CD4-positive, alpha-beta memory T cell (primary cell): ENCODE measurements around the gene INO80. TPM values are rescaled to one million over a fixed set of nuclear protein-coding genes. Genes with fewer than 3 reads are reported as not detected.
A peak's percentile ranks its signal among the peaks of the same experiment; 100 is the strongest.

ENCODE experiments used
- CTCF ChIA-PET: fragments of 350-600 bp; sonication (Branson Sonifier 250); formaldehyde crosslinking; loops from one replicate; lab custom pipeline; 2021; ENCODE audit warnings: inconsistent platforms; ENCODE audit not compliant: partially characterized antibody; lab: Charles Lee
- POLR2A ChIA-PET: fragments of 350-600 bp; sonication (Branson Sonifier 250); formaldehyde crosslinking; loops from one replicate; lab custom pipeline; 2021; ENCODE audit not compliant: partially characterized antibody; lab: Charles Lee
- DNase-seq, 5 donors: peaks; one replicate each; pipeline versions ENCODE4 v3.0.0 to v3.0.0-alpha.2; 2020 to 2022; ENCODE audit warnings: mixed read lengths in 1 of 5
- H3K27ac ChIP-seq: one replicate; pipeline ENCODE4 v1.7.0; 2013; ENCODE audit warnings: low read depth, low read length
- H3K27me3 ChIP-seq: 2 replicates; pipeline ENCODE4 v1.7.0; 2013; ENCODE audit warnings: mild to moderate bottlenecking, low read length, moderate library complexity; ENCODE audit not compliant: insufficient read depth
- H3K36me3 ChIP-seq: 2 replicates; pipeline ENCODE4 v1.7.0; 2013; ENCODE audit warnings: mild to moderate bottlenecking, low read length, moderate library complexity; ENCODE audit not compliant: insufficient read depth
- H3K4me1 ChIP-seq: 2 replicates; pipeline ENCODE4 v1.7.0; 2013; ENCODE audit warnings: mild to moderate bottlenecking, low read length, moderate library complexity; ENCODE audit not compliant: insufficient read depth
- H3K4me3 ChIP-seq, 2 donors: one replicate each; pipeline ENCODE4 v1.7.0; 2013; ENCODE audit warnings: low read length in 2 of 2, mild to moderate bottlenecking in 1 of 2
- H3K9me3 ChIP-seq, 2 donors: one replicate each; pipeline ENCODE4 v1.7.0; 2013; ENCODE audit warnings: low read length in 2 of 2, control low read depth in 1 of 2; ENCODE audit not compliant: control insufficient read depth in 1 of 2
- H3K27ac Mint-ChIP-seq, 7 donors: one replicate each; pipeline ENCODE4 v1.8.0; 2020 to 2021; ENCODE audit warnings: mixed read lengths in 7 of 7, mild to moderate bottlenecking in 6 of 7, inconsistent platforms in 3 of 7, moderate library complexity in 3 of 7
- H3K27me3 Mint-ChIP-seq, 2 donors: one replicate each; pipeline ENCODE4 v1.8.0; 2020 to 2021; ENCODE audit warnings: mixed read lengths in 2 of 2
- H3K36me3 Mint-ChIP-seq, 2 donors: one replicate each; pipeline ENCODE4 v1.8.0; 2020 to 2021; ENCODE audit warnings: mixed read lengths in 2 of 2, inconsistent platforms in 1 of 2, mild to moderate bottlenecking in 1 of 2
- H3K4me1 Mint-ChIP-seq, 4 donors: one replicate each; pipeline ENCODE4 v1.8.0; 2020 to 2021; ENCODE audit warnings: mixed read lengths in 4 of 4, mild to moderate bottlenecking in 1 of 4
- H3K4me3 Mint-ChIP-seq, 8 donors: one replicate each; pipeline ENCODE4 v1.8.0; 2020 to 2021; ENCODE audit warnings: mixed read lengths in 8 of 8, mild to moderate bottlenecking in 7 of 8, moderate library complexity in 6 of 8, inconsistent platforms in 3 of 8
- H3K9me3 Mint-ChIP-seq, 8 donors: one replicate each; pipeline ENCODE4 v1.8.0; 2020 to 2021; ENCODE audit warnings: mixed read lengths in 8 of 8, mild to moderate bottlenecking in 5 of 8, inconsistent platforms in 3 of 8, moderate library complexity in 1 of 8
- intact Hi-C: fragments of 100-400 bp; cut with micrococcal nuclease; formaldehyde crosslinking; loops from one replicate; pipeline ENCODE4 v1.15.1; 2023
- polyA plus RNA-seq, 2 donors: library from polyadenylated mRNA; unstranded; fragments of 300-500 nt; fragmentation: Illumina TruSeq; gene quantifications; one replicate each; pipeline ENCODE4 v1.2.3, GENCODE V29; 2021
- total RNA-seq, 2 experiments: library from RNA; stranded (reverse); gene quantifications; one replicate each; pipeline ENCODE4 v1.2.3, GENCODE V29; 2021

Gene INO80
- total and polyA plus RNA-seq, 4 experiments from 2014 or later = 1.5 to 34.4 (median 18.2) TPM

DNA sequence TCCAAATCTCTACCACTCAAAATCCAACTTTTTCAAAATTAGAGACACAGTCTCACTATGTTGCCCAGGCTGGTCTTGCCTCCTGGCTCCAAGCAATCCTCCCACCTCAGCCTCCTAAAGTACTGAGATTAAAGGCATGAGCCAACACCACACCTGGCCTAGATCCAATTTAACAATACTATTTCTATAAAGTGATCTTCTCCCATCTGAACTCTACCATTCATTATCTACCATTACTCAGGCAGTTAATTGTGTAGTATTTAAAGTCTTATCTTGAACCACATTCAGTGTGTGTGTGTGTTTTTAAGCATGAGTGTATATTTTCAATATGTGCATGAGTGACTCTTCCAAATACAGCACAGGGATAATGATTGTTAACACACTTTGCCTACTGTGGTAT, 77.0 kb downstream of the INO80 start:
- DNase-seq = no peak
- CTCF ChIA-PET = no interaction called here

DNA sequence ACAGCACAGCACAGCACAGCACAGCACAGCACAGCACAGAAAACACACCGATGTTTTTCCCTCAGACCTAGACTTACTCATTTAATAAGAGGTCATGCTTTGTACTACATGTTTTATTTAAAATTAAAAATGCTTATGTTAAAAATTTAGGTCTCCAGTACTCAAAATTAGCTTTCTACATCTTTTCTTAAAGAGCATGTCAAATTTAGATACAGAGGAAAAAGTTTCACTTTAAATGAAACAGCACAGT, 84.1 kb downstream of the INO80 start:
- H3K27me3 ChIP-seq = no peaks in the 10 kb centered on the region
- H3K36me3 ChIP-seq = no peaks in the 10 kb centered on the region
- no peaks in the 10 kb centered on the region for H3K9me3 ChIP-seq
- peaks cover 18 to 44% of the 10 kb centered on the region in 2 donors for H3K36me3 Mint-ChIP-seq
- DNase-seq = no peak
- CTCF ChIA-PET = no interaction called here
- no peaks in the 10 kb centered on the region for H3K4me1 ChIP-seq
- H3K27ac ChIP-seq = no peak overlapping the region
- intact Hi-C loops = no loop called here
- H3K27ac Mint-ChIP-seq = peak overlapping the region in 3 of 7 donors; percentile 47 to 81 (median 70)
- no peaks in the 10 kb centered on the region for H3K27me3 Mint-ChIP-seq
- H3K9me3 Mint-ChIP-seq = no peaks in the 10 kb centered on the region
- H3K4me3 Mint-ChIP-seq = no peak overlapping the region
- POLR2A ChIA-PET = no interaction called here
- H3K4me1 Mint-ChIP-seq = peaks cover 7 to 20% (median 9%) of the 10 kb centered on the region in 4 donors
- H3K4me3 ChIP-seq = no peak overlapping the region

More for the DNA sequence above, 77.0 kb downstream of the INO80 start:
- peaks cover 28 to 46% of the 10 kb centered on the region in 2 donors for H3K36me3 Mint-ChIP-seq
- no peak overlapping the region for H3K27ac Mint-ChIP-seq
- peaks cover 3 to 12% (median 11%) of the 10 kb centered on the region in 4 donors for H3K4me1 Mint-ChIP-seq
- intact Hi-C loops = no loop called here
- H3K27me3 ChIP-seq = no peaks in the 10 kb centered on the region
- H3K9me3 Mint-ChIP-seq = no peaks in the 10 kb centered on the region
- H3K4me3 Mint-ChIP-seq = no peak overlapping the region
- H3K27ac ChIP-seq = no peak overlapping the region
- POLR2A ChIA-PET = interaction anchor here (0.6 kb wide), 1 partner anchor 91 kb away, joined by 3 read pairs; no protein-coding TSS in a partner anchor
- no peaks in the 10 kb centered on the region for H3K9me3 ChIP-seq
- no peaks in the 10 kb centered on the region for H3K4me1 ChIP-seq
- H3K27me3 Mint-ChIP-seq = no peaks in the 10 kb centered on the region
- peaks cover 14% of the 10 kb centered on the region for H3K36me3 ChIP-seq
- no peak overlapping the region for H3K4me3 ChIP-seq

DNA sequence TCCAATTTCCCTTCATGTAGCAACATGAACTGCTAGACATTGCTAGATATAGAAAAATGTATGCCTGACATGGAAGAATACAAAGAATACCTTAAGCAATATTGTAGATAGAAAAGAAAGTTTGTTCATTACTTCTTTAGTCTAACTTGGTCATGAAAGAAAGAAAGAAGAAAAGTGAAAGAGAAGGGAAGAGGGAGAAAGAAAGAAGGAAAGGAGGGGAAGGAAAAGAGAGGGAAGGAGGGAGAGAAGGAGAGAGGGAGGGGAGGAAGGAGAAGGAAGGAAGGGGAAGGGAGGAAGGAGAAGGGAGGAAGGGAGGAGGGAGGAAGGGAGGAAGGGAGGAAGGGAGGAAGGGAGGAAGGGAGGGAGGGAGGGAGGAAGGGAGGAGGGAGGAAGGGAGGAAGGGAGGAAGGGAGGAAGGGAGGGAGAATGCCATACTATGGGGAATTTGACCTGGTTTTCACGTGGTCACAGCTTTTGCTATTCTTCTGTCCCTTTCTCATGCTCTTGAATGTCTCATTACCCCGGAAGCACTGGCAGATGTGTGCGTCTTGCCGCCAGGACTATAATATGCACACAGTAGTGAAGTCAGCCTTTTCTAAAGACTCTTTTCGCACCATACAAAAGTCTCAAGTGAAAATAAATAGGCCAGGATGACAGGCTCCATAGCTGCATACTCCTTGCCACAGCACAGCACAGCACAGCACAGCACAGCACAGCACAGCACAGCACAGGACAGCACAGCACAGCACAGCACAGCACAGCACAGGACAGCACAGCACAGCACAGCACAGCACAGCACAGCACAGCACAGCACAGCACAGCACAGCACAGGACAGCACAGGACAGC, 84.6 kb downstream of the INO80 start:
- intact Hi-C loops = no loop called here
- Histone ChIP-seq H3K9me3 (no peaks in the 10 kb centered on the region), H3K4me3 (no peak overlapping the region), H3K36me3 (no peaks in the 10 kb centered on the region), H3K4me1 (no peaks in the 10 kb centered on the region), H3K27ac (no peak overlapping the region), H3K27me3 (no peaks in the 10 kb centered on the region)
- peak overlapping the region in 4 of 7 donors; percentile 39 to 78 (median 57) for H3K27ac Mint-ChIP-seq
- H3K9me3 Mint-ChIP-seq = no peaks in the 10 kb centered on the region
- ChIA-PET CTCF (interaction anchor here (0.8 to 1.1 kb wide), 2 partner anchors 78 to 124 kb away, joined by 3 read pairs; partner anchors contain the start of gene CHAC1), POLR2A (no interaction called here)
- no peak overlapping the region for H3K4me3 Mint-ChIP-seq
- DNase-seq = no peak
- H3K36me3 Mint-ChIP-seq = peaks cover 23 to 49% of the 10 kb centered on the region in 2 donors
- peaks cover 7 to 20% (median 9%) of the 10 kb centered on the region in 4 donors for H3K4me1 Mint-ChIP-seq
- no peaks in the 10 kb centered on the region for H3K27me3 Mint-ChIP-seq

DNA sequence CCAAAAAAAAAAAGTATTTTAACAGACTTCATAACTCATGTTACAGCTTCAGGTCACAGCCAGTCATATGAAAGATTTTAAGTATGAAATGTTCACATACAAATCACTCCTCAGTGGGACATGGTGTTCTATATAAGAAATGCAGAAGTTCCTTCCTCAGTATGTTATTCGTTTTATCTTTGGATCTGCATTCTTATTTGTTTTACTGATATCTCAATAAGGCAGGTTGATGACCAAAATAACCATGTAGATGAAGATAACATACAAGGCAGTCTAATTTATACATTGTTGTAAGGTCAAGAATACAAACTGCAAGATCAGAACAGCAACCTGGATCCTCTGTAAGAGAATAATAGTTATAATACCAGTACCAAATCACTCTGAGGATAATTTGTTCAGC, 87.2 kb downstream of the INO80 start:
- ChIA-PET CTCF (interaction anchor here (2.2 kb wide), 1 partner anchor 124 kb away, joined by 6 read pairs; no protein-coding TSS in a partner anchor), POLR2A (no interaction called here)
- no peaks in the 10 kb centered on the region for H3K9me3 Mint-ChIP-seq
- Histone ChIP-seq H3K27ac (no peak overlapping the region), H3K4me1 (no peaks in the 10 kb centered on the region), H3K9me3 (no peaks in the 10 kb centered on the region), H3K27me3 (no peaks in the 10 kb centered on the region), H3K4me3 (no peak overlapping the region), H3K36me3 (peaks cover 4% of the 10 kb centered on the region)
- no peak overlapping the region for H3K27ac Mint-ChIP-seq
- H3K27me3 Mint-ChIP-seq = no peaks in the 10 kb centered on the region
- DNase-seq = no peak
- peaks cover 4 to 14% (median 5%) of the 10 kb centered on the region in 4 donors for H3K4me1 Mint-ChIP-seq
- no peak overlapping the region for H3K4me3 Mint-ChIP-seq
- H3K36me3 Mint-ChIP-seq = peaks cover 31 to 56% of the 10 kb centered on the region in 2 donors
- intact Hi-C loops = no loop called here

DNA sequence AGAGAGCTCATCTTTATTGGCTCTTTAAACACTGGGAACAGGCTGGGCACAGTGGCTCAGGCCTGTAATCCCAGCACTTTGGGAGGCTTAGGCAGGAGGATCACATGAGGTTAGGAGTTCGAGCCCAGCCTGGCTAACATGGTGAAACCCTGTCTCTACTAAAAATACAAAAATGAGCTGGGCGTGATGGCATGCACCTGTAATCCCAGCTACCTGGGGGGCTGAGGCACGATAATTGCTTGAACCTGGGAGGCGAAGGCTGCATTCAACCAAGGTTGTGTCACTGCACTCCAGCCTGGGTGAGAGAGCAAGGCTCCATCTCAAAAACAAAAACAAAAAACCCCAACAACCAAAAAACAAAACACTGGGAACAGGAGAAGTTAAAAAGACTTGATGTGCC, 90.7 kb downstream of the INO80 start:
- intact Hi-C loops = no loop called here
- Histone ChIP-seq H3K36me3 (peaks cover 12% of the 10 kb centered on the region), H3K9me3 (no peaks in the 10 kb centered on the region), H3K27ac (no peak overlapping the region), H3K27me3 (no peaks in the 10 kb centered on the region), H3K4me1 (no peaks in the 10 kb centered on the region), H3K4me3 (no peak overlapping the region)
- DNase-seq = no peak
- Mint-ChIP-seq H3K4me1 (no peaks in the 10 kb centered on the region), H3K9me3 (no peaks in the 10 kb centered on the region), H3K27ac (peak overlapping the region in 1 of 7 donors; percentile 85), H3K4me3 (no peak overlapping the region), H3K27me3 (no peaks in the 10 kb centered on the region), H3K36me3 (peaks cover 42 to 63% of the 10 kb centered on the region in 2 donors)
- POLR2A ChIA-PET = interaction anchor here (0.9 kb wide), 1 partner anchor 117 kb away, joined by 3 read pairs; no protein-coding TSS in a partner anchor
- CTCF ChIA-PET = interaction anchor here (1.3 to 6.9 kb wide), 3 partner anchors 84 to 119 kb away, joined by 4 to 81 read pairs (median 8); no protein-coding TSS in a partner anchor

DNA sequence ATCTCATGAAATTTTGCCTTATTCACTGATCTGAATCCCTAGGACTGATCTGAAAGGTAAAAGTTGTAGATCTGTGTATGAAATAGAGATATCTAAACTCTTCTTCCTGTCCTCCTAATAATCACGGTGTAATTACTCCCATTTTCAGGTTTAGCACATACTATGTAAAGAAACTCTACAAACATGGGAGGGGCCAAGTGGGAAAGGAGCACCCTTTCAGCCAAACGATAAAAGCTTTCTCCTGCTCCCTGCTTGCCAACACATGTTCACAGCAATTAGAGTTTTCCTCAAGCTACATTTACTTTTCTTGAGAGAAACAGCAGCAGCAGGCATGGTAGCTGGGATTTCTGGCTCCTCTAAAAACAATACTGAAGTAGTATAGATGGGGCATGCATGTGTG, 91.2 kb downstream of the INO80 start:
- Histone ChIP-seq H3K4me3 (no peak overlapping the region), H3K4me1 (no peaks in the 10 kb centered on the region), H3K36me3 (peaks cover 15% of the 10 kb centered on the region), H3K27ac (no peak overlapping the region), H3K9me3 (no peaks in the 10 kb centered on the region), H3K27me3 (no peaks in the 10 kb centered on the region)
- no peaks in the 10 kb centered on the region for H3K9me3 Mint-ChIP-seq
- ChIA-PET POLR2A (interaction anchor here (0.9 kb wide), 1 partner anchor 117 kb away, joined by 3 read pairs; no protein-coding TSS in a partner anchor), CTCF (interaction anchor here (2.0 to 6.9 kb wide), 2 partner anchors 83 to 118 kb away, joined by 8 to 81 read pairs; no protein-coding TSS in a partner anchor)
- H3K27me3 Mint-ChIP-seq = no peaks in the 10 kb centered on the region
- peaks cover 44 to 65% of the 10 kb centered on the region in 2 donors for H3K36me3 Mint-ChIP-seq
- peak overlapping the region in 2 of 7 donors; percentile 18 to 85 for H3K27ac Mint-ChIP-seq
- intact Hi-C loops = loop anchor here (5.0 kb wide), 1 partner anchor 168 kb away; no protein-coding TSS in a partner anchor
- DNase-seq = no peak
- H3K4me3 Mint-ChIP-seq = no peak overlapping the region
- H3K4me1 Mint-ChIP-seq = no peaks in the 10 kb centered on the region

DNA sequence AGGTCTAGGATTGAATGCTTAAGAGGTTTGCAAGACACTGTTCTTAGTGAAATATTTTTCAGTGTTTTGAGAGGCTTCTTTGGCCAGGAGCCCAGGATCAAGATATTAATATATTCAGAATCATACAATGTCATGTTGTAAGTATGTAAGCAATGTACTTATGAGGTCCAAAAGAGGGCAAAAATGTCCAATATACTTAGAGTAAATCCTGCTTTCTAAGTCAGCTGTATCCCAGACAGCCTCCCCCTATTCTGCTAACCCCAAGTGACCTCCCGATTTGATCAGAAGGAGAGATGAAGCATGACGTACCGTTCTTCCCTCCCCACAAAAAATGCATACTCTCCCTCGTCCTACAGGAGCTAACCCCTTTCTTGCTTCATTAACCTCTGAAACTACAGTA, 91.9 kb downstream of the INO80 start:
- CTCF ChIA-PET = interaction anchor here (2.0 to 6.9 kb wide), 2 partner anchors 82 to 117 kb away, joined by 8 to 81 read pairs; no protein-coding TSS in a partner anchor
- POLR2A ChIA-PET = no interaction called here
- H3K4me3 Mint-ChIP-seq = no peak overlapping the region
- Histone ChIP-seq H3K4me3 (no peak overlapping the region), H3K9me3 (no peaks in the 10 kb centered on the region), H3K27me3 (no peaks in the 10 kb centered on the region), H3K36me3 (peaks cover 20% of the 10 kb centered on the region), H3K4me1 (no peaks in the 10 kb centered on the region), H3K27ac (no peak overlapping the region)
- DNase-seq = no peak
- peak overlapping the region in 1 of 7 donors; percentile 21 for H3K27ac Mint-ChIP-seq
- intact Hi-C loops = loop anchor here (5.0 kb wide), 1 partner anchor 167 kb away; no protein-coding TSS in a partner anchor
- no peaks in the 10 kb centered on the region for H3K9me3 Mint-ChIP-seq
- H3K36me3 Mint-ChIP-seq = peaks cover 44 to 63% of the 10 kb centered on the region in 2 donors
- H3K4me1 Mint-ChIP-seq = no peaks in the 10 kb centered on the region
- H3K27me3 Mint-ChIP-seq = no peaks in the 10 kb centered on the region
